Stomach (tissue), 9 donors: ENCODE data around the gene CRAMP1. TPM values are rescaled to one million over a fixed set of nuclear protein-coding genes. Genes with fewer than 3 reads are reported as not detected.
A peak's percentile ranks its signal among the peaks of the same experiment; 100 is the strongest.

Experiments
- DNase-seq, 2 donors: peaks; one replicate each; pipeline versions ENCODE4 v3.0.0 to v3.0.0-alpha.2; 2013 to 2019
- H3K27ac ChIP-seq, 5 donors: fragments of 200-600 bp in 4 of 5; sonication (generic) in 4 of 5; one replicate each; pipeline ENCODE4 v1.5.1; 2013 to 2019; ENCODE audit warnings: mild to moderate bottlenecking in 1 of 5, moderate library complexity in 1 of 5
- H3K27me3 ChIP-seq, 3 donors: fragments of 200-600 bp; sonication (generic); one replicate each; pipeline ENCODE4 v1.5.1; 2017 to 2019; ENCODE audit warnings: mixed run types in 1 of 3
- H3K36me3 ChIP-seq, 4 donors: fragments of 200-600 bp; sonication (generic); 1 replicate in 3 of 4; 2 replicates in 1 of 4; pipeline ENCODE4 v1.5.1; 2016 to 2019
- H3K4me1 ChIP-seq, 4 donors: fragments of 200-600 bp; sonication (generic); one replicate each; pipeline ENCODE4 v1.5.1; 2016 to 2019
- H3K4me3 ChIP-seq, 4 donors: fragments of 200-600 bp; sonication (generic) in 3 of 4; one replicate each; pipeline ENCODE4 v1.5.1; 2016 to 2019; ENCODE audit warnings: mild to moderate bottlenecking in 1 of 4
- H3K9me3 ChIP-seq, 4 donors: fragments of 200-600 bp; sonication (generic); one replicate each; pipeline ENCODE4 v1.5.1; 2016 to 2019
- EP300 ChIP-seq: sonication (generic); formaldehyde crosslinking; IDR thresholded peaks from one replicate; pipeline ENCODE4 v1.6.1; 2017; ENCODE audit warnings: antibody characterized with exemption
- POLR2A ChIP-seq, 4 donors: fragments of 450-650 bp; IDR thresholded peaks; one replicate each; pipeline ENCODE4 v1.6.1; 2016; ENCODE audit warnings: antibody characterized with exemption in 4 of 4, control low read depth in 2 of 4, mild to moderate bottlenecking in 1 of 4, moderate library complexity in 1 of 4
- POLR2AphosphoS5 ChIP-seq, 3 donors: sonication (generic); formaldehyde crosslinking; IDR thresholded peaks; one replicate each; pipeline ENCODE4 v1.6.1; 2016; ENCODE audit warnings: antibody characterized with exemption in 3 of 3
- WGBS, 5 donors: extraction: QIAGEN DNeasy Blood & Tissue Kit in 3 of 5; methylation state at CpG; one replicate each; pipeline versions ENCODE4 v1.1.5 to v1.1.7; 2013 to 2018; 5-methylcytosine and 5-hydroxymethylcytosine counted together
- intact Hi-C: fragments of 100-400 bp; cut with DNase I; formaldehyde crosslinking; loops from one replicate; pipeline ENCODE4 v1.15.1; 2023; ENCODE audit warnings: low total_unique reads
- polyA plus RNA-seq, 3 donors: library from polyadenylated mRNA; stranded (reverse); fragments of 200-250 nt; gene quantifications; one replicate each; pipeline ENCODE4 v1.2.3, GENCODE V29; 2013
- total RNA-seq, 5 donors: library from RNA; depleted of rRNA; stranded (reverse); fragments of >200 nt; gene quantifications; one replicate each; pipeline versions ENCODE4 v1.1.0 to v1.2.3, GENCODE V29; 2014 to 2016
- TF ChIP-seq, protein P1 (sequence below), 7 experiments: fragments of 450-650 bp in 4 of 7; fragments of 200-600 bp in 3 of 7; sonication (generic) in 3 of 7; IDR thresholded peaks; one replicate each; pipeline ENCODE4 v1.5.1; 2016 to 2019; ENCODE audit warnings: antibody characterized with exemption in 7 of 7, control low read depth in 2 of 7, mild to moderate bottlenecking in 1 of 7
- donor health status: healthy with polysubstance abuse.
- donor health status: Bipolar disorder and iron deficiency.
- donor health status: healthy.

Gene CRAMP1
- total and polyA plus RNA-seq, 8 donors: 3.4 to 28.1 (median 11.9) TPM

DNA sequence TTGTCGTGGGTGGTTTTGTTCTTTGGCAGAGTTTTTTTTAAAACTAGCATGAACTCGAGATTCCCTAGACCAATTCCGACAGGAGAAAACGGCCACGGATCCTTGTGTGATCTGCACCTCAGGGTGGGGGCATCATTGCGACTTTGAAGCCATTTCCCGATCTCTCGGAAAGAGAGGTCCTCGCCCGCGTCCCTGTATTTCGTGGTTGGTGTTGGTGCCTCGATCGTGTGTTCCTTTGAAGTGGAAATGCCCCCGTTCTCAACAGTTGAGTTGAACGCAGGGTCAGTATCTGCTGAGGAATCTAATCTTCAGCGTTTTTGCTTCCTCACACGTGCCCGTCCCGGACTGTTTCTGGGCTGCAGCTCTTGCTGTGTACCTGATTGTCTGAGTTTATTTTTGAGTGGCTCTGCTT, 1.1 kb downstream of the CRAMP1 start:
- Histone ChIP-seq H3K27ac (peak overlapping the region in 4 of 5 donors; percentile 82 to 93 (median 86)), H3K27me3 (no peaks in the 10 kb centered on the region), H3K36me3 (peaks cover 6 to 23% (median 20%) of the 10 kb centered on the region in 4 donors), H3K4me1 (peaks cover 45 to 79% (median 65%) of the 10 kb centered on the region in 4 donors), H3K9me3 (no peaks in the 10 kb centered on the region), H3K4me3 (peak overlapping the region; percentile 96 to 100 (median 98))
- 1 to 3% (median 2%) methylated on average over 20 of the region's 20 CpGs for WGBS, 5 donors
- intact Hi-C loops: no loop called here
- DNase-seq: peak in 1 of 2 donors; percentile 23
- no peak for TF ChIP-seq POLR2A (IDR thresholded peaks at IDR 0.05)
- no peak for TF ChIP-seq EP300
- TF ChIP-seq POLR2AphosphoS5 (IDR thresholded peaks at IDR 0.05): no peak
- TF ChIP-seq, protein P1, sequence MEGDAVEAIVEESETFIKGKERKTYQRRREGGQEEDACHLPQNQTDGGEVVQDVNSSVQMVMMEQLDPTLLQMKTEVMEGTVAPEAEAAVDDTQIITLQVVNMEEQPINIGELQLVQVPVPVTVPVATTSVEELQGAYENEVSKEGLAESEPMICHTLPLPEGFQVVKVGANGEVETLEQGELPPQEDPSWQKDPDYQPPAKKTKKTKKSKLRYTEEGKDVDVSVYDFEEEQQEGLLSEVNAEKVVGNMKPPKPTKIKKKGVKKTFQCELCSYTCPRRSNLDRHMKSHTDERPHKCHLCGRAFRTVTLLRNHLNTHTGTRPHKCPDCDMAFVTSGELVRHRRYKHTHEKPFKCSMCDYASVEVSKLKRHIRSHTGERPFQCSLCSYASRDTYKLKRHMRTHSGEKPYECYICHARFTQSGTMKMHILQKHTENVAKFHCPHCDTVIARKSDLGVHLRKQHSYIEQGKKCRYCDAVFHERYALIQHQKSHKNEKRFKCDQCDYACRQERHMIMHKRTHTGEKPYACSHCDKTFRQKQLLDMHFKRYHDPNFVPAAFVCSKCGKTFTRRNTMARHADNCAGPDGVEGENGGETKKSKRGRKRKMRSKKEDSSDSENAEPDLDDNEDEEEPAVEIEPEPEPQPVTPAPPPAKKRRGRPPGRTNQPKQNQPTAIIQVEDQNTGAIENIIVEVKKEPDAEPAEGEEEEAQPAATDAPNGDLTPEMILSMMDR (IDR thresholded peaks at IDR 0.05): no peak

DNA sequence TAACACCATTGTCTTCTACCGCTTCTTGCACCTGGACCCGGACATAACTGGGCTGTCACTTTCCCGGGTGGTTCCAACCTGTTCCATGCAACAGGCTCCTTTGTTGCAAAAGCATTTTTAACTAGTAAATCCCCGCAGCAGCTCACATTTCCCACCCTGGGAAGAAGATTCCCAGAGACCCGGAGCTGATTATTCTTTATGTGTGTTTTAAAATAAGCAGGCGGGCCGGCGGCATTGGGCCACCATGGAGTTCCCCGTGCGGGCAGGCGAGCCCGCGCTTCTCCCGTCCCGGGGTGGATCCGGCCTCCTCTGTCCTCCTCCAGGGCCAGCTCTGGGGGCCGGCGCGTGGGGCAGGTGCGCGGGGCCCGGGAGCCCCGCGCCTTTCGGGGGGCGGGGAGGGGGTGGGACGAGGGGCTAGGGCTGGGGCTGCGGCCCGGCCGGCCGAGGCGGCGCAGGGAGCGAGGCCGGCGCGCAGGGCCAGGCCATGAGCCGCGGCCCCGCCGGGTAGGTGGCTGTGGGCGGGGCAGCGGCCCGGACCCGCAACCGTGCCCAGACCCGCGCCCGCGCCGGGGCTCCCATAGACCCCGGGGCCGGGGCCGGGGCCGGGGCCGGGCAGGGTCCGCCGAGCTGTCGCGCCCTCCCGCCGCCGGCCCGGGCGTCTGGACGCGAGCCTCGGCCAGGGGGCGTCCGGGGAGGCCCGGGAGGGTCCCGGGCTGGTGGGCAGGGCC, 1.7 kb downstream of the CRAMP1 start:
- peak; percentile 30 to 49 for DNase-seq
- TF ChIP-seq EP300: no peak
- TF ChIP-seq, protein P1 (IDR thresholded peaks at IDR 0.05): no peak
- no peak for TF ChIP-seq POLR2A (IDR thresholded peaks at IDR 0.05)
- no peak for TF ChIP-seq POLR2AphosphoS5 (IDR thresholded peaks at IDR 0.05)
- Histone ChIP-seq H3K4me1 (peaks cover 45 to 76% (median 65%) of the 10 kb centered on the region in 4 donors), H3K27me3 (no peaks in the 10 kb centered on the region), H3K9me3 (no peaks in the 10 kb centered on the region), H3K4me3 (peak overlapping the region; percentile 96 to 100 (median 98)), H3K36me3 (peaks cover 6 to 30% (median 27%) of the 10 kb centered on the region in 4 donors), H3K27ac (peak overlapping the region in 4 of 5 donors; percentile 4 to 93 (median 80))
- 1% methylated on average over 10 to 72 of the region's 72 CpGs for WGBS, 5 donors
- intact Hi-C loops: no loop called here

DNA sequence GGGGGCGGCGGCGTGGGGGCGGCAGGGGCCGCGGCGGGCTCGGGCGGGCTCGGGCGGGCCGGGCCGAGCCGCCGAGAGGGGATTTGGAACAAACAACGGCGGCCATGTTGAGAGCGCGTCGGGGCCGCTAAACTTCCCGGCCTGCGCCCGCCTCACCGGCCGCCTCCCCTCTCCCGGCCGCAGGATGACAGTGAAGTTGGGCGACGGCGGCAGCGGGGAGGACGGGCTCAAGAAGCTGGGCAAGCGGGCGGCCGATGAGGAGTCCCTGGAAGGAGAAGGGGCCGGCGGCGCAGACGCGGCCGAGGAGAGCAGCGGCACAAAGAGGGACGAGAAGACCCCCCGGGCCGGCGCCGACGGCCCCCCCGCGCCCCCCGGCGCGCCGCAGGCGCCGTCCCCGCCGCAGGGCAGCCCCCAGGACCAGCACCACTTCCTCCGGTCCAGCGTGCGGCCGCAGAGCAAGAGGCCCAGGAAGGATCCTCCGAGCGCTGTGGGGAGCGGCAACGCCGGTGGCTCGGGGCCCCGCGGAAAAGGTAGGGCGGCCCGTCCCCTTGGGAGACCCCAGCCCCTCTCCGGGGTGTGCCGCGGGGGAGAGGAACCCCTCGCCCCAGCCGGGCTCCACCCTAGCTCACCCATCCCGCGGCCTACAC, 2.4 kb downstream of the CRAMP1 start:
- WGBS, 5 donors: 1 to 3% (median 1%) methylated on average over 45 to 80 of the region's 80 CpGs; no CpG with 5 or more reads in 1 of the 5 donors
- Histone ChIP-seq H3K4me1 (peaks cover 42 to 69% (median 61%) of the 10 kb centered on the region in 4 donors), H3K27ac (peak overlapping the region; percentile 53 to 93 (median 70)), H3K36me3 (peaks cover 6 to 37% (median 33%) of the 10 kb centered on the region in 4 donors), H3K9me3 (no peaks in the 10 kb centered on the region), H3K27me3 (no peaks in the 10 kb centered on the region), H3K4me3 (peak overlapping the region; percentile 96 to 100 (median 98))
- intact Hi-C loops: no loop called here
- no peak for TF ChIP-seq POLR2A (IDR thresholded peaks at IDR 0.05)
- TF ChIP-seq EP300: no peak
- TF ChIP-seq POLR2AphosphoS5 (IDR thresholded peaks at IDR 0.05): no peak
- TF ChIP-seq, protein P1 (IDR thresholded peaks at IDR 0.05): no peak
- DNase-seq: peak; percentile 31 to 78

DNA sequence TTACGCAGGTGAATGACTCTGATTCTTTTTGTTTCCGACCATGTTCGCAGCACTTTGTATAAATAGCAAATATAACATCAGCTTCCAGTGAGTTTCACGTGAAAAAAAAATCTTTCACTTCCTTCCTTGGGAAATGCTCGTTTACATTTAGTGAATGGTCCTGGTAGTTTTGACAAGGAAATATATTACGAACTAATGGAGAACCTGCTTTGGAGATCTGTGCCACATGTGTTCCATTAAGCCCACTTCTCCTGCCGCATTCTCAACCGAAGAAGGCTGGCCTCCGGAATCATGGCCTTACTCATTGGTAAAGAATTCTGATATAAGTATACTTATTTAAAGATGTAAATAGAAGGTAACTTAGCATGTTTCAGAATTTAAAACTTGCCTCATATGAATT, 3.6 kb downstream of the CRAMP1 start:
- 56 to 69% (median 65%) methylated on average over 9 of the region's 9 CpGs for WGBS, 5 donors
- intact Hi-C loops: no loop called here
- H3K27me3 ChIP-seq: no peaks in the 10 kb centered on the region
- DNase-seq: no peak
- no peak for TF ChIP-seq EP300
- TF ChIP-seq POLR2A (IDR thresholded peaks at IDR 0.05): no peak
- TF ChIP-seq, protein P1 (IDR thresholded peaks at IDR 0.05): no peak
- peaks cover 10 to 48% (median 45%) of the 10 kb centered on the region in 4 donors for H3K36me3 ChIP-seq
- H3K27ac ChIP-seq: peak overlapping the region in 1 of 5 donors; percentile 89
- peak overlapping the region in 3 of 4 donors; percentile 96 to 100 (median 99) for H3K4me3 ChIP-seq
- H3K9me3 ChIP-seq: no peaks in the 10 kb centered on the region
- peaks cover 38 to 61% (median 51%) of the 10 kb centered on the region in 4 donors for H3K4me1 ChIP-seq
